HepG2 (cell line): ENCODE measurements around the gene GSTP1. TPM values are rescaled to one million over a fixed set of nuclear protein-coding genes. Genes with fewer than 3 reads are reported as not detected.

Experiments
- CEBPG ChIP-seq: IDR thresholded peaks from 2 replicates; pipeline ENCODE4 v1.6.1; 2016
- FIP1L1 ChIP-seq: fragments of 200-400 bp; formaldehyde crosslinking; IDR thresholded peaks from 2 replicates; pipeline ENCODE4 v1.6.1; 2018; ENCODE audit warnings: low read depth, mild to moderate bottlenecking, low read length, moderate library complexity, borderline replicate concordance; ENCODE audit not compliant: insufficient read depth
- IRF9 ChIP-seq: sonication (generic); formaldehyde crosslinking; IDR thresholded peaks from 2 replicates; pipeline ENCODE4 v1.8.0; 2022; ENCODE audit warnings: missing genetic modification reagents, mild to moderate bottlenecking, borderline replicate concordance
- KIAA2018 ChIP-seq: sonication (generic); formaldehyde crosslinking; IDR thresholded peaks from 2 replicates; pipeline ENCODE4 v1.5.0; 2020; ENCODE audit warnings: mild to moderate bottlenecking, missing genetic modification reagents, borderline replicate concordance
- PPARG ChIP-seq: conservative IDR thresholded peaks from 2 replicates; pipeline ENCODE4 v1.6.1; 2016; ENCODE audit warnings: missing biosample characterization, missing genetic modification reagents
- ZIK1 ChIP-seq: sonication (generic); formaldehyde crosslinking; IDR thresholded peaks from 2 replicates; pipeline ENCODE4 v1.5.0; 2020; ENCODE audit warnings: mild to moderate bottlenecking, low read depth, missing genetic modification reagents, borderline replicate concordance
- ZNF30 ChIP-seq: sonication (generic); formaldehyde crosslinking; IDR thresholded peaks from 2 replicates; pipeline ENCODE4 v1.5.0; 2020; ENCODE audit warnings: mild to moderate bottlenecking, missing genetic modification reagents
- ZNF547 ChIP-seq: sonication (generic); formaldehyde crosslinking; IDR thresholded peaks from 2 replicates; pipeline ENCODE4 v1.5.1; 2020; ENCODE audit warnings: mild to moderate bottlenecking, missing genetic modification reagents
- ZNF670 ChIP-seq: sonication (generic); formaldehyde crosslinking; IDR thresholded peaks from 2 replicates; pipeline ENCODE4 v1.8.0; 2022; ENCODE audit warnings: mild to moderate bottlenecking, missing genetic modification reagents, borderline replicate concordance
- polyA plus RNA-seq, 8 experiments: library from polyadenylated mRNA; depleted of rRNA in 3 of 8; stranded (reverse) in 7 of 8; unstranded in 1 of 8; fragments of >200 nt; fragmentation: Illumina TruSeq in 4 of 8; extraction: Trizol in 4 of 8; gene quantifications; 2 replicates each; pipeline versions ENCODE4 v1.2.1 to v1.2.3, GENCODE V29; 2011 to 2016; ENCODE audit warnings: low read depth in 4 of 8, missing spikeins in 1 of 8, mixed read lengths in 1 of 8; ENCODE audit not compliant: insufficient read depth in 1 of 8
- total RNA-seq, 5 experiments: library from RNA; depleted of rRNA; stranded (reverse); fragments of >200 nt; fragmentation: Illumina TruSeq; extraction: Trizol; gene quantifications; 2 replicates each; pipeline ENCODE4 v1.2.3, GENCODE V29; 2016; ENCODE audit warnings: low read depth in 1 of 5

Gene GSTP1
- total and polyA plus RNA-seq, 2 of the 13 experiments (the other 11 are each of a cell fraction or from before 2014, with no cell fraction given) = not detected

GRCh38 chr11:67606492-67607295, 23.1 kb downstream of the GSTP1 start, which contains the start of gene NDUFV1 (continued):
- no peak for TF ChIP-seq FIP1L1
- peak; percentile 29; the same call in 1 of the 2 replicates for TF ChIP-seq CEBPG (CRISPR knock-in tag)
- 0 out of 2 replicates have a peak, but pooled peaks have one; percentile 34 for TF ChIP-seq ZIK1 (CRISPR knock-in tag)
- TF ChIP-seq ZNF670 = no peak; the same call in 1 of the 2 replicates
- TF ChIP-seq IRF9 (CRISPR knock-in tag) = peak; percentile 90; the same call in 1 of the 2 replicates
- TF ChIP-seq ZNF547 = peak; percentile 84; the same call in 1 of the 2 replicates
- TF ChIP-seq KIAA2018 (CRISPR knock-in tag) = 0 out of 2 replicates have a peak, but pooled peaks have one; percentile 27
- 0 out of 2 replicates have a peak, but pooled peaks have one; percentile 65 for TF ChIP-seq PPARG (CRISPR knock-in tag)
- TF ChIP-seq ZNF30 (CRISPR knock-in tag) = no peak
- TF ChIP-seq, all 625 proteins: peak for 253
